SK-N-MC (cell line): ENCODE measurements around the gene PTPRG.

Experiments used
- EZH2 ChIP-seq: fragments of 200-600 bp; sonication (generic); IDR thresholded peaks from one replicate; pipeline ENCODE4 v1.6.1; 2017; ENCODE audit warnings: antibody characterized with exemption
- POLR2AphosphoS5 ChIP-seq: IDR thresholded peaks from 2 replicates; pipeline ENCODE4 v1.6.1; 2012; ENCODE audit warnings: mild to moderate bottlenecking, low read depth, low read length, borderline replicate concordance

GRCh38 chr3:61665121-61665520 lies 103.8 kb downstream of the PTPRG start:
- TF ChIP-seq EZH2, result no peak
- TF ChIP-seq POLR2AphosphoS5, result no peak
